D341Med (cell line): ENCODE data around the gene CPTP.
"Not testable (repeated sequence)": the region's sequence is repeated elsewhere in the genome, so short reads cannot be mapped to it uniquely, and the experiment has no call there.

Experiments
- DNase-seq: peaks from one replicate; pipeline ENCODE4 v3.0.0; 2012; ENCODE audit warnings: low spot score

Gene CPTP

GRCh38 chr1:1366699-1367066, 42.1 kb downstream of the CPTP start:
- no peak for DNase-seq

GRCh38 chr1:1367315-1367714, 42.7 kb downstream of the CPTP start:
- no peak for DNase-seq

GRCh38 chr1:1370094-1370493, 45.5 kb downstream of the CPTP start:
- DNase-seq: not testable (repeated sequence)

- no peak for DNase-seq
Measured at GRCh38 chr1:1370771-1371300, 46.2 kb downstream of the CPTP start.

- DNase-seq: no peak
Measured at GRCh38 chr1:1371364-1371745, 46.8 kb downstream of the CPTP start.

GRCh38 chr1:1371746-1372711, 47.4 kb downstream of the CPTP start:
- peak; percentile 85 for DNase-seq

- no peak for DNase-seq
Measured at GRCh38 chr1:1373051-1373814, 48.6 kb downstream of the CPTP start.

- DNase-seq: no peak
Measured at GRCh38 chr1:1373815-1374588, 49.4 kb downstream of the CPTP start.

GRCh38 chr1:1374589-1374928, 50.0 kb downstream of the CPTP start:
- no peak for DNase-seq

GRCh38 chr1:1374929-1375662, 50.5 kb downstream of the CPTP start, which contains the start of gene AURKAIP1:
Gene AURKAIP1, minus strand, starts transcription at chr1:1375207. Its CDS starts 451 bp downstream, at chr1:1374756.
- peak; percentile 97 for DNase-seq

GRCh38 chr1:1376551-1377226, 52.1 kb downstream of the CPTP start:
- DNase-seq: no peak

- DNase-seq: no peak
Measured at GRCh38 chr1:1377540-1378205, 53.1 kb downstream of the CPTP start.
